ENCODE results near the gene TRHDE. TPM values are rescaled to one million over a fixed set of nuclear protein-coding genes. Genes with fewer than 3 reads are reported as not detected.

Gene TRHDE
- total RNA-seq, 5 donors from 2014 or later (not counting 1 experiment from before 2014, with no cell fraction given) = 0.23 TPM; not detected in 4

DNA sequence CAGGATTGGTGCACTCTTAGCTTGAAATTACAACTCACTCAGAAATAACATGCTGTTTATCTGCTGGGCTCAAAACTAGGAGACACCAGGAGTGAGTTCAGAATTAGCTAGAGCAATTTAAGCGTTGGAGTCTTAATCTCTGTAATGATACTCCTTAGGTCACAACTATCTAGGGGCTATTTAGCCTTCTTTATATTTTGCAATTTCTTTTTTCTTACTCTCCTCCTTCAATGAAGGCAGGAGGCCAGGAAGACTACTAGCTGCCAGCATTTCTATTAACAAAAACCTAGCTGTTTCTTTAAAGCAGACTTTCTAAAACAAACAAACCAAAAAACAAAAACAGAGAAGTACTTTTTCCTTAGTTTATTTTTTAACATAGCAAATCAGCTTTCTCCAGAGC is 226.2 kb downstream of the TRHDE start:
- Mint-ChIP-seq H3K4me1 (no peaks in the 10 kb centered on the region), H3K27me3 (no peaks in the 10 kb centered on the region), H3K36me3 (no peaks in the 10 kb centered on the region), H3K27ac (no peak overlapping the region), H3K4me3 (no peak overlapping the region), H3K9me3 (peaks cover 5 to 18% (median 7%) of the 10 kb centered on the region in 3 donors)
- ATAC-seq (replicated peaks in 1 of 4) = no peak
- POLR2A ChIA-PET = interaction anchor here in 1 of 2 donors (0.7 kb wide), 1 partner anchor 156 kb away, joined by 3 read pairs; no protein-coding TSS in a partner anchor
- Histone ChIP-seq H3K36me3 (ENCODE audit: control insufficient read depth in 2 of 2, extremely low read depth in 1 of 2, insufficient read depth in 1 of 2, low read length in 1 of 2) (no peaks in the 10 kb centered on the region), H3K27ac (ENCODE audit: low read length) (no peak overlapping the region), H3K4me1 (ENCODE audit: control insufficient read depth in 1 of 2, extremely low read depth in 1 of 2, insufficient read depth in 2 of 2, low read length in 2 of 2) (no peaks in the 10 kb centered on the region), H3K27me3 (replicated peaks in 1 of 2; ENCODE audit: control insufficient read depth in 2 of 2, extremely low read depth in 1 of 2, insufficient read depth in 2 of 2, low read length in 1 of 2) (no peaks in the 10 kb centered on the region), H3K9me3 (no peaks in the 10 kb centered on the region), H3K4me3 (ENCODE audit: control insufficient read depth in 1 of 2, extremely low read depth in 1 of 2, low read length in 1 of 2) (no peak overlapping the region)
- DNase-seq = no peak
- CTCF ChIA-PET = no interaction called here
- WGBS (ENCODE audit: insufficient coverage) = 80% methylated on average over 1 of the region's 1 CpG

DNA sequence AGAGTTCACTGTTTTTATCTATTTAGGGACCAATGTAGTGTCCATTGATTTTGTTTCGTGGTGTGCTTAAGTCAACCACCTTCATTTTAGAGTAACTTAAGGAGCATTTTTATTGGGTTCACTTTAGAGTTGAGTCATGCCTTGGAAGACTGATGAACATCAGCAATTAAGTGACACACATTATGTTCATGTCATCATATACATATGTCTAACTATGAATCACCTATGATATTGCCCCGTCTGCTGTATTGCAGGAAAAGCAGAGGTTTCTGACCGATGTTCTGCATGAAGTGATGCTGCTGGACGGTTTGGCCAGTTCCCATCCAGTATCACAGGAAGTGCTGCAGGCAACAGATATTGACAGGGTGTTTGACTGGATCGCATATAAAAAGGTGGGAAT is 227.1 kb downstream of the TRHDE start:
- H3K9me3 Mint-ChIP-seq = peaks cover 4 to 17% (median 4%) of the 10 kb centered on the region in 3 donors
- H3K27me3 ChIP-seq (replicated peaks in 1 of 2; ENCODE audit: control insufficient read depth in 2 of 2, extremely low read depth in 1 of 2, insufficient read depth in 2 of 2, low read length in 1 of 2) = no peaks in the 10 kb centered on the region
- no peaks in the 10 kb centered on the region for H3K4me1 Mint-ChIP-seq
- POLR2A ChIA-PET = no interaction called here
- ATAC-seq (replicated peaks in 1 of 4) (no peak), DNase-seq (no peak)
- H3K4me1 ChIP-seq (ENCODE audit: control insufficient read depth in 1 of 2, extremely low read depth in 1 of 2, insufficient read depth in 2 of 2, low read length in 2 of 2) = no peaks in the 10 kb centered on the region
- H3K36me3 ChIP-seq (ENCODE audit: control insufficient read depth in 2 of 2, extremely low read depth in 1 of 2, insufficient read depth in 1 of 2, low read length in 1 of 2) = no peaks in the 10 kb centered on the region
- H3K27me3 Mint-ChIP-seq = no peaks in the 10 kb centered on the region
- no peak overlapping the region for H3K27ac Mint-ChIP-seq
- 89% methylated on average over 3 of the region's 5 CpGs for WGBS (ENCODE audit: insufficient coverage)
- no peak overlapping the region for H3K27ac ChIP-seq (ENCODE audit: low read length)
- no peaks in the 10 kb centered on the region for H3K36me3 Mint-ChIP-seq
- H3K4me3 ChIP-seq (ENCODE audit: control insufficient read depth in 1 of 2, extremely low read depth in 1 of 2, low read length in 1 of 2) = no peak overlapping the region
- no peak overlapping the region for H3K4me3 Mint-ChIP-seq
- no peaks in the 10 kb centered on the region for H3K9me3 ChIP-seq
- CTCF ChIA-PET = no interaction called here

DNA sequence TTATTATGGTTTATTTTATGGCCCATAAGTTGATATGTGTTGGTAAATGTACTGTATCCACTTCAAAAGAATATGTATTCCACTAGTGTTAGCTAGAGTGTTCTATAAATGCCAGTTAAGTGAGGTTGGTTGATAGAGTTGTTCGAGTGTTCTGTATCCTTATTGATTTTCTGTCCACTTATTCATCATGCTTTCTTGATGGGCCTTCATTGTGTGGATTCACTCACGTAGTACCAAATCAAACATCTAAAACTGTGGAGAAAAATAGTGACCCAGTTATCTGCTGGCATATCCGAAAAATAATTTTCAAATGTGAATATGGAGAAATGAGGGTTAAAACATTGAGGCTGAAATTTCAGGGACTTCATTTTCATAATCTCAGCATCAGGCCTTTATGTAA is 230.4 kb downstream of the TRHDE start:
- H3K4me1 Mint-ChIP-seq = no peaks in the 10 kb centered on the region
- Histone ChIP-seq H3K4me3 (ENCODE audit: control insufficient read depth in 1 of 2, extremely low read depth in 1 of 2, low read length in 1 of 2) (no peak overlapping the region), H3K4me1 (ENCODE audit: control insufficient read depth in 1 of 2, extremely low read depth in 1 of 2, insufficient read depth in 2 of 2, low read length in 2 of 2) (no peaks in the 10 kb centered on the region), H3K27me3 (replicated peaks in 1 of 2; ENCODE audit: control insufficient read depth in 2 of 2, extremely low read depth in 1 of 2, insufficient read depth in 2 of 2, low read length in 1 of 2) (no peaks in the 10 kb centered on the region), H3K9me3 (no peaks in the 10 kb centered on the region), H3K27ac (ENCODE audit: low read length) (no peak overlapping the region), H3K36me3 (ENCODE audit: control insufficient read depth in 2 of 2, extremely low read depth in 1 of 2, insufficient read depth in 1 of 2, low read length in 1 of 2) (no peaks in the 10 kb centered on the region)
- ATAC-seq (replicated peaks in 1 of 4) (no peak), DNase-seq (no peak)
- no peaks in the 10 kb centered on the region for H3K27me3 Mint-ChIP-seq
- H3K9me3 Mint-ChIP-seq = peaks cover 0 to 22% (median 3%) of the 10 kb centered on the region in 3 donors
- no peaks in the 10 kb centered on the region for H3K36me3 Mint-ChIP-seq
- WGBS (ENCODE audit: insufficient coverage) = no CpG with 5 or more reads among the region's 3 CpGs
- ChIA-PET POLR2A (no interaction called here), CTCF (no interaction called here)
- no peak overlapping the region for H3K4me3 Mint-ChIP-seq
- no peak overlapping the region for H3K27ac Mint-ChIP-seq

DNA sequence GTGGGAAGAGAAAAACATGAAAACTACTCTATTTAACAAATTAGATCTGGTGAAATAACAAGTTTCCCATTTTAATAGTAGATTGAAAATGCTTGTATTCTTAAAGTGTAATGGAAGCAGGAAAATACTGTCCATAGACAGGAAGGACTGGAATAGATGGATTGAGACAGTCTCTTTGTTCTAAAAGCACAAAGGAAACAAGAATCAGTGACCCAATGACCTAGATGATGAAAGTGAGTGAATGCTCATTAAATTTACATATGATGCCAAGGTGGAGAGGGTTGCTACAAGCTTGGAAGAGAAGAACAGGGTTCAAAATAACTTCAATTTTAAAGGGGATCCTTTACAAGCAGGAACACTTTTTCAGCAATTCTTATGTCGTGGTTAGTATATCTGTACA is 233.1 kb downstream of the TRHDE start:
- no peaks in the 10 kb centered on the region for H3K4me1 ChIP-seq (ENCODE audit: control insufficient read depth in 1 of 2, extremely low read depth in 1 of 2, insufficient read depth in 2 of 2, low read length in 2 of 2)
- H3K36me3 ChIP-seq (ENCODE audit: control insufficient read depth in 2 of 2, extremely low read depth in 1 of 2, insufficient read depth in 1 of 2, low read length in 1 of 2) = no peaks in the 10 kb centered on the region
- DNase-seq = no peak
- H3K4me3 Mint-ChIP-seq = no peak overlapping the region
- ATAC-seq (replicated peaks in 1 of 4) = no peak
- ChIA-PET POLR2A (no interaction called here), CTCF (no interaction called here)
- no peaks in the 10 kb centered on the region for H3K36me3 Mint-ChIP-seq
- H3K27me3 ChIP-seq (replicated peaks in 1 of 2; ENCODE audit: control insufficient read depth in 2 of 2, extremely low read depth in 1 of 2, insufficient read depth in 2 of 2, low read length in 1 of 2) = no peaks in the 10 kb centered on the region
- no peak overlapping the region for H3K27ac Mint-ChIP-seq
- no peaks in the 10 kb centered on the region for H3K9me3 ChIP-seq
- no peak overlapping the region for H3K4me3 ChIP-seq (ENCODE audit: control insufficient read depth in 1 of 2, extremely low read depth in 1 of 2, low read length in 1 of 2)
- H3K9me3 Mint-ChIP-seq = peaks cover 5 to 24% (median 16%) of the 10 kb centered on the region in 3 donors
- H3K27me3 Mint-ChIP-seq = no peaks in the 10 kb centered on the region
- no peak overlapping the region for H3K27ac ChIP-seq (ENCODE audit: low read length)
- no CpG with 5 or more reads among the region's 1 CpG for WGBS (ENCODE audit: insufficient coverage)
- H3K4me1 Mint-ChIP-seq = no peaks in the 10 kb centered on the region

DNA sequence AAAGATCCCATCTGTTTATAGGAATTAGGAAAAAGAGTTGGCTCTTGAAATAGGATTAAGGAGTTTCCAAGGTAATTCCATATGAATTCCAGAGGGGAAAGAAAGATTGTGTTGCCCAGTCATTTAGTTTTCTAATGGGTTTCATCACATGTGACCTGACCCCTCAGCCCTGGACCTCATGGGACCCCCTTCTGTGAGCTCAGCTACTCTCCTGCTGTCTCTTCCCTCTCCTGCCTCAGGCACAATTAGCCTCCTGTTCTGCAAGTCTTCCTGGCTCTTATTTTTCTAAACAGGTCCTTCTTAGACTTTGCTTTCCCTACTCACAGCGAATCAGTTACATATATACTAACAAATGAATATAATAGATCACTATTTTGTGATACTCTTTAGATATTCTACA is 237.7 kb downstream of the TRHDE start:
- Mint-ChIP-seq H3K4me3 (no peak overlapping the region), H3K27ac (no peak overlapping the region), H3K9me3 (peaks cover 5 to 24% (median 18%) of the 10 kb centered on the region in 3 donors), H3K27me3 (no peaks in the 10 kb centered on the region), H3K36me3 (no peaks in the 10 kb centered on the region), H3K4me1 (no peaks in the 10 kb centered on the region)
- no peak for DNase-seq
- H3K36me3 ChIP-seq (ENCODE audit: control insufficient read depth in 2 of 2, extremely low read depth in 1 of 2, insufficient read depth in 1 of 2, low read length in 1 of 2) = no peaks in the 10 kb centered on the region
- H3K9me3 ChIP-seq = no peaks in the 10 kb centered on the region
- no peak overlapping the region for H3K27ac ChIP-seq (ENCODE audit: low read length)
- ChIA-PET POLR2A (no interaction called here), CTCF (no interaction called here)
- no peak overlapping the region for H3K4me3 ChIP-seq (ENCODE audit: control insufficient read depth in 1 of 2, extremely low read depth in 1 of 2, low read length in 1 of 2)
- H3K4me1 ChIP-seq (ENCODE audit: control insufficient read depth in 1 of 2, extremely low read depth in 1 of 2, insufficient read depth in 2 of 2, low read length in 2 of 2) = no peaks in the 10 kb centered on the region
- H3K27me3 ChIP-seq (replicated peaks in 1 of 2; ENCODE audit: control insufficient read depth in 2 of 2, extremely low read depth in 1 of 2, insufficient read depth in 2 of 2, low read length in 1 of 2) = no peaks in the 10 kb centered on the region
- no peak for ATAC-seq (replicated peaks in 1 of 4)
- WGBS (ENCODE audit: insufficient coverage) = no CpG with 5 or more reads among the region's 1 CpG

DNA sequence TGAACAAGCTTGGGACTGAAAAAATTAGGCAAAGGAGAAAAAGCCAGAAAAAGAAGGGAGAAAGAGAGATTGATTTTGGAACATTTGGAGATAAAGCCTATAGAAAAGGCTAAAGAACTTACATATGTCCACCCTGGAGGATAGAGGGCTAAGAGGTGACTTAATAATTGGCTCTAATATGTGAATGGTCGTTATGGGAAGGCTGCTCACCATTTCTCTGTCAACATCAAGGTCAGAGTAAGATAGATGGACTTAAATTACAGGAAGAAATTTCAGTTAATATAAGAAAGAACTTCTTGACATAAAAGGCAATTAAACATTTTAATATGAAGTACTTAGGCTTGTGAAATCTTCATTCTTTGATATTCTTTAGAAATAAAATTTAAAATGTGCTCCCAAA is 238.6 kb downstream of the TRHDE start:
- Histone ChIP-seq H3K36me3 (ENCODE audit: control insufficient read depth in 2 of 2, extremely low read depth in 1 of 2, insufficient read depth in 1 of 2, low read length in 1 of 2) (no peaks in the 10 kb centered on the region), H3K4me3 (ENCODE audit: control insufficient read depth in 1 of 2, extremely low read depth in 1 of 2, low read length in 1 of 2) (no peak overlapping the region), H3K27ac (ENCODE audit: low read length) (no peak overlapping the region), H3K27me3 (replicated peaks in 1 of 2; ENCODE audit: control insufficient read depth in 2 of 2, extremely low read depth in 1 of 2, insufficient read depth in 2 of 2, low read length in 1 of 2) (no peaks in the 10 kb centered on the region), H3K4me1 (ENCODE audit: control insufficient read depth in 1 of 2, extremely low read depth in 1 of 2, insufficient read depth in 2 of 2, low read length in 2 of 2) (no peaks in the 10 kb centered on the region), H3K9me3 (no peaks in the 10 kb centered on the region)
- no peak overlapping the region for H3K27ac Mint-ChIP-seq
- H3K36me3 Mint-ChIP-seq = no peaks in the 10 kb centered on the region
- H3K4me3 Mint-ChIP-seq = no peak overlapping the region
- DNase-seq (no peak), ATAC-seq (replicated peaks in 1 of 4) (no peak)
- peaks cover 5 to 24% (median 17%) of the 10 kb centered on the region in 3 donors for H3K9me3 Mint-ChIP-seq
- ChIA-PET CTCF (no interaction called here), POLR2A (no interaction called here)
- no peaks in the 10 kb centered on the region for H3K27me3 Mint-ChIP-seq
- H3K4me1 Mint-ChIP-seq = no peaks in the 10 kb centered on the region
- WGBS (ENCODE audit: insufficient coverage) = no CpG with 5 or more reads among the region's 1 CpG

DNA sequence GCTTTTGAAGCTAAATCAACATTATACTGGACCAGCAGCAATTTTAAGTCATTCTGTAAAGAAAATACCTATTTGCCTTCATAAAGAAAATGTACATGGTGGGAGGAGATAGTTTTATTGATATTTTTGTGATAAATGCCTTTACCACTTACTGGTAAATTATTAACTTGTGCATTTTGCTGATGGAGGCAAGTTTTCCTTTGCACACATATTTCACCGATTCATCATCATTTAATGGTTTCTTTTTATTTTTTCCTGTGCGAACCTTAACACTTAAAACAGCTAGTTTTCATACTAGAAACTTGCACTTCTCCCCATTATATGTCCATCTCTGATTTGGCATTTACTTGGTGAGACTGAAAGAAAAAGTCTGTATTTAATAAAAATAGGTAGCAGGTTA is 239.3 kb downstream of the TRHDE start:
- POLR2A ChIA-PET = no interaction called here
- Mint-ChIP-seq H3K27ac (no peak overlapping the region), H3K36me3 (no peaks in the 10 kb centered on the region), H3K4me3 (no peak overlapping the region), H3K27me3 (no peaks in the 10 kb centered on the region), H3K4me1 (no peaks in the 10 kb centered on the region), H3K9me3 (peaks cover 5 to 24% (median 16%) of the 10 kb centered on the region in 3 donors)
- CTCF ChIA-PET = no interaction called here
- DNase-seq (no peak), ATAC-seq (replicated peaks in 1 of 4) (no peak)
- Histone ChIP-seq H3K36me3 (ENCODE audit: control insufficient read depth in 2 of 2, extremely low read depth in 1 of 2, insufficient read depth in 1 of 2, low read length in 1 of 2) (no peaks in the 10 kb centered on the region), H3K27ac (ENCODE audit: low read length) (no peak overlapping the region), H3K27me3 (replicated peaks in 1 of 2; ENCODE audit: control insufficient read depth in 2 of 2, extremely low read depth in 1 of 2, insufficient read depth in 2 of 2, low read length in 1 of 2) (no peaks in the 10 kb centered on the region), H3K4me3 (ENCODE audit: control insufficient read depth in 1 of 2, extremely low read depth in 1 of 2, low read length in 1 of 2) (no peak overlapping the region), H3K9me3 (no peaks in the 10 kb centered on the region), H3K4me1 (ENCODE audit: control insufficient read depth in 1 of 2, extremely low read depth in 1 of 2, insufficient read depth in 2 of 2, low read length in 2 of 2) (no peaks in the 10 kb centered on the region)
- no CpG with 5 or more reads among the region's 2 CpGs for WGBS (ENCODE audit: insufficient coverage)

All from T-cell (primary cell).